NT2/D1 (cell line): ENCODE data around the gene KNCN.

ENCODE experiments used
- SUZ12 ChIP-seq: IDR thresholded peaks from 2 replicates; pipeline ENCODE4 v1.6.1; 2011; ENCODE audit not compliant: insufficient read length, insufficient read depth; ENCODE audit errors: extremely low read depth
- YY1 ChIP-seq: IDR thresholded peaks from 2 replicates; pipeline ENCODE4 v1.6.1; 2011; ENCODE audit not compliant: insufficient read length, insufficient read depth
- ZNF274 ChIP-seq: IDR thresholded peaks from 2 replicates; pipeline ENCODE4 v1.6.1; 2011; ENCODE audit warnings: mild to moderate bottlenecking, low read depth, low read length

GRCh38 chr1:46596846-46597245 is 45.4 kb upstream of the KNCN start:
- TF ChIP-seq YY1 (no peak), ZNF274 (no peak), SUZ12 (no peak)
